Coronary artery (tissue), 2 donors: ENCODE results near the gene SLC43A2.

Experiments
- DNase-seq: peaks from one replicate; pipeline ENCODE4 v3.0.0-alpha.2; 2017; ENCODE audit warnings: low spot score
- H3K27ac ChIP-seq, 2 donors: fragments of 200-600 bp; sonication (generic); one replicate each; pipeline ENCODE4 v1.5.1; 2016 to 2019
- H3K4me3 ChIP-seq: fragments of 200-600 bp; sonication (generic); 2 replicates; pipeline ENCODE4 v1.5.1; 2016; ENCODE audit warnings: mild to moderate bottlenecking, moderate library complexity
- TF ChIP-seq, protein P1 (sequence below): fragments of 200-600 bp; sonication (generic); IDR thresholded peaks from one replicate; pipeline ENCODE4 v1.5.1; 2019; ENCODE audit warnings: antibody characterized with exemption

The SLC43A2 gene

DNA sequence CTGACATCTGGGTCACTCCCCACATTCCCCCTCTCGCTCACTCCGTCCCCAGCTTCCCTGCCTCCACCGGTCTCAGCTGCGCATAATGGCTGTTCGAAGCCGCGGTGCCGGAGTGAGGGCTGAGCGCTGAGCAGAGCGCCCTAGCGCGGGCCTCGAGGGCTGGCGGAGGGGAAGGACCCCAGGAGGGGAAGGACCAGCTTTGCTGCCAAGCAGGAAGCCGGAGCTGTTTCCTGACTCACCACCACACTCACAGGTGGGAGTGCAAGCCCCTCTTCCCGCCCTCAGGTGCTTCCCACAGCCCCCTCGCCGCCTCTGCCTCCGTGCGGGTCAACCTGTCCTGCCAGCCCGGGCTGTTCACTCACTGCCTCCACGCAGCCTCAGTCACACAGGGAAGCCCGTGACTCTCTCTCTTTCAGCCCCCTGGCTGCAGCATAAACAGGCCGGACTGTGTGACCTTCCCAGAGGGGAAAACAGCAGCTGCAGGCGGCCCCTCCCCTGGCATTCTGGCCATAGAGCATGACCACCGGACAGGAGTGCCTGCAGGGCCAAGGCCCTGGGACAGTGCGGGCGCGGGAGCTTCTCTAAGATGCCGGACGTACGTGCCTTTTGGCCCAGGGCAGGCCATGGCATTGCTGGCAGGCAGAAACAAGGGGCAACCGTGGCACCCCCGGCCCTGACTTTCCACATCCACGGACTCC is 23.7 kb downstream of the SLC43A2 start:
- DNase-seq: no peak
- TF ChIP-seq, protein P1, sequence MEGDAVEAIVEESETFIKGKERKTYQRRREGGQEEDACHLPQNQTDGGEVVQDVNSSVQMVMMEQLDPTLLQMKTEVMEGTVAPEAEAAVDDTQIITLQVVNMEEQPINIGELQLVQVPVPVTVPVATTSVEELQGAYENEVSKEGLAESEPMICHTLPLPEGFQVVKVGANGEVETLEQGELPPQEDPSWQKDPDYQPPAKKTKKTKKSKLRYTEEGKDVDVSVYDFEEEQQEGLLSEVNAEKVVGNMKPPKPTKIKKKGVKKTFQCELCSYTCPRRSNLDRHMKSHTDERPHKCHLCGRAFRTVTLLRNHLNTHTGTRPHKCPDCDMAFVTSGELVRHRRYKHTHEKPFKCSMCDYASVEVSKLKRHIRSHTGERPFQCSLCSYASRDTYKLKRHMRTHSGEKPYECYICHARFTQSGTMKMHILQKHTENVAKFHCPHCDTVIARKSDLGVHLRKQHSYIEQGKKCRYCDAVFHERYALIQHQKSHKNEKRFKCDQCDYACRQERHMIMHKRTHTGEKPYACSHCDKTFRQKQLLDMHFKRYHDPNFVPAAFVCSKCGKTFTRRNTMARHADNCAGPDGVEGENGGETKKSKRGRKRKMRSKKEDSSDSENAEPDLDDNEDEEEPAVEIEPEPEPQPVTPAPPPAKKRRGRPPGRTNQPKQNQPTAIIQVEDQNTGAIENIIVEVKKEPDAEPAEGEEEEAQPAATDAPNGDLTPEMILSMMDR: no peak
- Histone ChIP-seq H3K27ac (no peak overlapping the region), H3K4me3 (no peak overlapping the region)

DNA sequence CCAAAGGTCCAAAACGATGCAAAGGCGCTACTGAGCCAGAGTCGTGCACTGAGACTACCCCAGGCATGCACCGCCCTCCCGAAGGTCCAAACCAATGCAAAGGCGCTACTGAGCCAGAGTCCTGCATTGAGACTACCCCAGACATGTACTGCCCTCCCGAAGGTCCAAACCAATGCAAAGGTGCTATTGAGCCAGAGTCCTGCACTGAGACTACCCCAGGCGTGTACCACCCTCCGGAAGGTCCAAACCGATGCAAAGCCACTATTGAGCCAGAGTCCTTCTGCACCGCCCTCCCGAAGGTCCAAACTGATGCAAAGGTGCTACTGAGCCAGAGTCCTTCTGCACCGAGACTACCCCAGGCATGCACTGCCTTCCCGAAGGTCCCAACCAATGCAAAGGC is 27.1 kb downstream of the SLC43A2 start:
- H3K4me3 ChIP-seq: no peak overlapping the region
- no peak for DNase-seq

DNA sequence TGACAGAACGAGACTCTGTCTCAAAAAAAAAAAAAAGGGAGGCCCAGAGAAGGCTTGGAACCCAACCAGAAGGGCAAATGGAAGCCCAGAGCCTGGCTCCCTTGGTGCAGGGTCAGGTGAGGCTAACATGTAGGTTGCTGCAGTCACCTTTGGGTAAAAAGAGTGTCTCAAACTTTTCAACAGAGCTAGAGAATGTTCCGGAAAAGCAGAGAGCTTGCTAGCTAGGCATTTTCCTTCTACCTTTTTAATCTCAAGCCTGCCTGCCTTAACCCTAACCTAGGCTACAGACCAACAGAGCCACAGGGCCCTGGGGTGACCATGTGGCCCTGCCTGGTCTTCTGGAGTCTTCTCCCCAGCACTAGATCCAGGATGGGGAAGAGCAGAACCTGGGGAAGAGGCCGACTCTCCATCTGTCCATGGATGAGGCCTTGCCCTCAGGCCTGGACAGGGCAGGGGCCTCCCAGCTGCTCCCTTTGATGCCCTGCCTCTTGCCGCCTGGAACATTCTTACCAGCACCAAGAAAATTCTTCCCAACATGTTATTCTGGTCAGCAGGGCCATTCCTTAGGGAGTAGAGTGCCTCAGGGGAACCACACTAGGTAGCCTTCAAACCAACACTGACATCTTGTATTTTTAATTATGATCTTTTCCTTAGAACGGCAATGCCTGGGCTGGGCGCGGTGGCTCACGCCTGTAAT is 30.1 kb downstream of the SLC43A2 start:
- Histone ChIP-seq H3K27ac (no peak overlapping the region), H3K4me3 (no peak overlapping the region)
- DNase-seq: no peak
- TF ChIP-seq, protein P1: no peak

More for the DNA sequence above, 27.1 kb downstream of the SLC43A2 start:
- TF ChIP-seq, protein P1: no peak
- H3K27ac ChIP-seq: no peak overlapping the region

DNA sequence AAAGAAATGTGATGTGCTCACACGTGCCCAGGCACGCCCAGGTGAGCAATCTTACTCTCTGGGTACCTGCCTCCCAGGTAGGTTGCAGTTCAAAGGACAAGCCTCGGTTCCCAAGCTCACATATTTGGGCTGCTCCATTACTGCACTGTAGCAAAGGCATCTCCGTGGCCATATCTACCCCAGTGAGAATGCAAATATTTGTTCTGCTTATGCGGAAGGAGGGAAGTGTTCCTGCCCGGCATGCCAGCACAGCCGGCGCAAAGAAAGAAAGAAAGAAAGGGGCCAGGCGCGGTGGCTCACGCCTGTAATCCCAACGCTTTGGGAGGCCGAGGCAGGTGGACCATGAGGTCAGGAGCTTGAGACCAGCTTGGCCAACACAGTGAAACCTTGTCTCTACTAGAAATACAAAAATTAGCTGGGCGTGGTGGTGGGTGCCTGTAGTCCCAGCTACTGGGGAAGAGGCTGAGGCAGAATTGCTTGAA is 30.7 kb downstream of the SLC43A2 start:
- Histone ChIP-seq H3K4me3 (no peak overlapping the region), H3K27ac (no peak overlapping the region)
- DNase-seq: no peak
- TF ChIP-seq, protein P1: no peak

DNA sequence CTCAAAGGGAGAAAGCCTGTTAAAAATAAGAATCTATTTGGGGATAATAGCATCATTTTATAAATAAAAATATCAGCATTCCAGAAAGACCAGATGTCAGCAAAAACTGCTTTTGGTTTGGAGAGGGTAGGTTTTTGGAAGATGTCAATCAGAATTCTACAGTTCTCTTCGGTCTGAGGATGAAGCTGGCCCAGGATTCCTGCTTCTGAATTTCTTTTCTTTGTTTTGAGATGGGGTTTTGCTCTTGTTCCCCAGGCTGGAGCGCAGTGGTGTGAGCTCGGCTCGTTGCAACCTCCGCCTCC is 35.1 kb downstream of the SLC43A2 start:
- H3K4me3 ChIP-seq: no peak overlapping the region
- TF ChIP-seq, protein P1: no peak
- H3K27ac ChIP-seq: no peak overlapping the region
- no peak for DNase-seq

DNA sequence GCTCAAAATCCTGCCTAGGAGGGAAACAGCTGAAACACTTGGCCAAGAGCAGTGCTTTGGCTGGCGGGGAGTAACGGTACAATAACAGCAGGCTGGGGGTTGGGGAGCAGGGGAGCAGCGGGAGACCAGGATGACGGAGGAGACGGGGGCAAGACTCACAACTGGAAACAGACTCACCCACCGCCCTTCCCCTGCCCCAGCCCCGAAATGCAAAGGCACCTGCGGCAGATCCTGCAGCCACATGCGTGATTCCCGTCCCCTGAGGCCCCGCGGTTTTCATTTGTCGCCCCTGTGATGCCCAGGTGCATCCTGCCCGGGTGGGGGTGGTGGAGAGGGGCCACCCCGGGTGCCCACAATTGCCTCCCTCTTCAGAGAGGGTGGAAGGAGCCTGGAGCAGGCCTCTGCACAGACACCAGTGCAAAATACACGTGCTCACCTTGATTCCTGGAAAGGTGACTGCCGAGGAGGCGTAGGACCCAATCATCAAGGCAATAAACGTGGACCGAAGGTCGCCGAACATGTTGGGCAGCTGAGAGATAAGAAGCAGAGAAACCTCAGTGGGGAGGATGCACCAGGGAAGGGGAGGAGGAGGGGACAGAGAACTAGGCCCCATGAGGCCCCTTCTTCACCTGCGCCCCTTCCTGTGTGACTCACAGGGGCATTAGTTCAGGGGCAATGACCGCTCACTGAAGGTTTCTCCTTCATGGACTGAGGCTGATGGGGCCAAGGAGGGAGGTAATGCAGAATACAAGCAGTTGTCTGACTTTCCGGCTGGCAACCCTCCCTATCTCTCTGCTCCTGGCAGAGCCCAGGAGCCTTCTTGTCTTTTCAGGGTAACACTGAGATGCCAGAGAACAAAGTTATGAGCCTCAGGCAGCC is 35.6 kb downstream of the SLC43A2 start:
- no peak overlapping the region for H3K27ac ChIP-seq
- no peak for DNase-seq
- H3K4me3 ChIP-seq: no peak overlapping the region
- TF ChIP-seq, protein P1: no peak
